ENCODE measurements around the gene SLC31A2. TPM values are rescaled to one million over a fixed set of nuclear protein-coding genes. Genes with fewer than 3 reads are reported as not detected.

Gene SLC31A2
- total RNA-seq, 5 donors from 2014 or later (not counting 1 experiment from before 2014, with no cell fraction given): 3.4 to 6.1 (median 4.0) TPM

DNA sequence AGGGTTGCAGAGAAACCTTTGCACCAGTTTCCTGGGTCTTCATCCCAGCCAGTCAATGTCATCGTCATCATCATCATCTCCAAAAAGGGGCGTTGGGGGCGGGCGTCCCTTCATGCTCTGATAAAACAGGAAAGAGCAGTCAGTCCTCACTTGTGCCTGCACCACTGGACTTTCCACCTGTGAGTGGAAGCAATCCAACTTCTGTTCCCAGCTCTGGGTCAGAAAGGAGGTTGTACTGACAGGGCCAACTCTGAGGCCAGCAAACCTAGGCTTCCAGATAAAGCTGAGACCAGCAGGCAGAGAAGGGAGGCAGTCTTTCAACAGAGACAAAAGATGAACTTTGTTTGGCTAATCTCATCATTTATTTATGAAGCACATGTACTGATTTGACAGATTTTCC, 15.2 kb downstream of the SLC31A2 start:
- POLR2A ChIA-PET: no interaction called here
- Histone ChIP-seq H3K27ac (ENCODE audit: low read length) (no peak overlapping the region), H3K9me3 (no peaks in the 10 kb centered on the region), H3K4me1 (ENCODE audit: control insufficient read depth in 1 of 2, extremely low read depth in 1 of 2, insufficient read depth in 2 of 2, low read length in 2 of 2) (no peaks in the 10 kb centered on the region), H3K4me3 (ENCODE audit: control insufficient read depth in 1 of 2, extremely low read depth in 1 of 2, low read length in 1 of 2) (no peak overlapping the region), H3K27me3 (replicated peaks in 1 of 2; ENCODE audit: control insufficient read depth in 2 of 2, extremely low read depth in 1 of 2, insufficient read depth in 2 of 2, low read length in 1 of 2) (no peaks in the 10 kb centered on the region), H3K36me3 (ENCODE audit: control insufficient read depth in 2 of 2, extremely low read depth in 1 of 2, insufficient read depth in 1 of 2, low read length in 1 of 2) (peaks cover 30 to 96% of the 10 kb centered on the region in 2 donors)
- no peak for DNase-seq
- ATAC-seq (replicated peaks in 1 of 4): no peak
- Mint-ChIP-seq H3K4me3 (no peak overlapping the region), H3K27ac (no peak overlapping the region), H3K9me3 (no peaks in the 10 kb centered on the region), H3K27me3 (no peaks in the 10 kb centered on the region), H3K36me3 (peaks cover 69% of the 10 kb centered on the region), H3K4me1 (no peaks in the 10 kb centered on the region)
- CTCF ChIA-PET: no interaction called here
- WGBS (ENCODE audit: insufficient coverage): 89% methylated on average over 4 of the region's 4 CpGs

DNA sequence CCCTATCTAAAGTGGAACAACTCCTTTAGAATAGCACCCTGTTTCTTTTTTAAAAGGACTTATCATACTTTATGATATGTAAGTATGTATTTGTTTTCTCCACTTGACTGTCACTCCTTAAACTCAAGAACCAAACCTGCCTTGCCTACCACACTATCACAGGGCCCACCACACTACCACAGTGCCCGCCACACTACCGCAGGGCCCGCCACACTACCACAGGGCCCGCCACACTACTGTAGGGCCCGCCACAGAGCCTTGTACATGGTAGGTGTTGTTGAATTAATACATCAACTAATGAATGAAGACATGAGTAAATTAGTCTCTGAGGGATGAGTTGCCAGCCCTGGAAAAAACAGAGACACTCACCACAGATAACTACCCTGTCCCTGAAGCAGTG, 18.0 kb downstream of the SLC31A2 start:
- peaks cover 0 to 9% (median 7%) of the 10 kb centered on the region in 3 donors for H3K9me3 Mint-ChIP-seq
- ChIA-PET CTCF (no interaction called here), POLR2A (no interaction called here)
- Histone ChIP-seq H3K27me3 (replicated peaks in 1 of 2; ENCODE audit: control insufficient read depth in 2 of 2, extremely low read depth in 1 of 2, insufficient read depth in 2 of 2, low read length in 1 of 2) (no peaks in the 10 kb centered on the region), H3K9me3 (no peaks in the 10 kb centered on the region), H3K27ac (ENCODE audit: low read length) (no peak overlapping the region), H3K4me1 (ENCODE audit: control insufficient read depth in 1 of 2, extremely low read depth in 1 of 2, insufficient read depth in 2 of 2, low read length in 2 of 2) (no peaks in the 10 kb centered on the region), H3K4me3 (ENCODE audit: control insufficient read depth in 1 of 2, extremely low read depth in 1 of 2, low read length in 1 of 2) (no peak overlapping the region), H3K36me3 (ENCODE audit: control insufficient read depth in 2 of 2, extremely low read depth in 1 of 2, insufficient read depth in 1 of 2, low read length in 1 of 2) (peaks cover 34 to 90% of the 10 kb centered on the region in 2 donors)
- no peak overlapping the region for H3K27ac Mint-ChIP-seq
- H3K27me3 Mint-ChIP-seq: no peaks in the 10 kb centered on the region
- H3K4me3 Mint-ChIP-seq: no peak overlapping the region
- no peaks in the 10 kb centered on the region for H3K4me1 Mint-ChIP-seq
- ATAC-seq (replicated peaks in 1 of 4) (no peak), DNase-seq (no peak)
- peaks cover 72% of the 10 kb centered on the region for H3K36me3 Mint-ChIP-seq
- WGBS (ENCODE audit: insufficient coverage): no CpG with 5 or more reads among the region's 5 CpGs

DNA sequence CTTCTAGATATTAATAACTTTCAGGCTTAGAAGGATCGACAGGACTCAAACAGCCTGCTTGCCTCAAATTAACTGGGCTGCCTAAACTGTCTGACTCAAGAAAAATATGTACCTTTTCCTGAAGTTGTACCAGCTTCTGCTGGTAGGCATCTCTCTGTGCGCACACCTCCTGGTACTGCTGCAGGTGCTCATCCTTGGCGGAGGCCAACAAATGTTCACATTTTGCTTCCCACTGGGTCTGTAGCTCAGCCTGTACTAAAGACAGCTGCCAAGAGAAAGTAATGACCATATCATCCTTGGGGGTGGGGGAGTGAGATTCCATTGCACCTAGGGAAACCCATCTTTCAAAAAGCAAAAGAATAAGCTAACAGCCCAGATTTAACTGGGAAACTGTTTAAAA, 22.5 kb downstream of the SLC31A2 start:
- no peaks in the 10 kb centered on the region for H3K27me3 Mint-ChIP-seq
- WGBS (ENCODE audit: insufficient coverage): 100% methylated on average over 2 of the region's 3 CpGs
- no peak overlapping the region for H3K27ac Mint-ChIP-seq
- H3K4me3 Mint-ChIP-seq: no peak overlapping the region
- peaks cover 0 to 9% (median 7%) of the 10 kb centered on the region in 3 donors for H3K9me3 Mint-ChIP-seq
- peaks cover 74% of the 10 kb centered on the region for H3K36me3 Mint-ChIP-seq
- H3K27ac ChIP-seq (ENCODE audit: low read length): no peak overlapping the region
- ATAC-seq (replicated peaks in 1 of 4) (no peak), DNase-seq (no peak)
- H3K9me3 ChIP-seq: no peaks in the 10 kb centered on the region
- H3K4me1 Mint-ChIP-seq: no peaks in the 10 kb centered on the region
- no peak overlapping the region for H3K4me3 ChIP-seq (ENCODE audit: control insufficient read depth in 1 of 2, extremely low read depth in 1 of 2, low read length in 1 of 2)
- ChIA-PET POLR2A (no interaction called here), CTCF (interaction anchor here in 1 of 2 donors (0.5 to 1.5 kb wide), 2 partner anchors 11 to 1347 kb away, joined by 3 to 4 read pairs; no protein-coding TSS in a partner anchor)
- peaks cover 19 to 87% of the 10 kb centered on the region in 2 donors for H3K36me3 ChIP-seq (ENCODE audit: control insufficient read depth in 2 of 2, extremely low read depth in 1 of 2, insufficient read depth in 1 of 2, low read length in 1 of 2)
- no peaks in the 10 kb centered on the region for H3K4me1 ChIP-seq (ENCODE audit: control insufficient read depth in 1 of 2, extremely low read depth in 1 of 2, insufficient read depth in 2 of 2, low read length in 2 of 2)
- H3K27me3 ChIP-seq (replicated peaks in 1 of 2; ENCODE audit: control insufficient read depth in 2 of 2, extremely low read depth in 1 of 2, insufficient read depth in 2 of 2, low read length in 1 of 2): no peaks in the 10 kb centered on the region

DNA sequence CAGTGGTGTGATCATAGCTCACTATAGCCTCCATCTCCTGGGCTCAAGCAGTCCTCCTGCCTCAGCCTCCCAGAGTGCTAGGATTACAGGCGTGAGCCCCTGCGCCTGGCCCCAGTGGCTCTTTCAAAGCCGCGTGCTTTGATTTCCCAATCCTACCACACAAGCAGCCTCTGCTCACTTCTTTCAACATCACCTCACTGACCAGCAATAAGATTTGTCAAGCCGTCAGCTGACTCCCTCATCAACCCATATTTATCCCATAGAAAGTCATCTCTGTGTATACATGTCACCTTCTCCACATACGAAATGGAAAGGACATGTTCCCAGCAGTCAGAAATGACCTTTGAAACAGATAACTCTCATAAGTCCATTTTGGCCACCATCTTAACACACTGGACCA, 26.0 kb downstream of the SLC31A2 start:
- POLR2A ChIA-PET: no interaction called here
- DNase-seq: no peak
- Mint-ChIP-seq H3K4me1 (no peaks in the 10 kb centered on the region), H3K27ac (no peak overlapping the region), H3K36me3 (peaks cover 76% of the 10 kb centered on the region), H3K9me3 (peaks cover 0 to 9% (median 7%) of the 10 kb centered on the region in 3 donors), H3K27me3 (no peaks in the 10 kb centered on the region), H3K4me3 (no peak overlapping the region)
- no peaks in the 10 kb centered on the region for H3K27me3 ChIP-seq (replicated peaks in 1 of 2; ENCODE audit: control insufficient read depth in 2 of 2, extremely low read depth in 1 of 2, insufficient read depth in 2 of 2, low read length in 1 of 2)
- peaks cover 8 to 86% of the 10 kb centered on the region in 2 donors for H3K36me3 ChIP-seq (ENCODE audit: control insufficient read depth in 2 of 2, extremely low read depth in 1 of 2, insufficient read depth in 1 of 2, low read length in 1 of 2)
- CTCF ChIA-PET: interaction anchor here in 1 of 2 donors (0.8 kb wide), 1 partner anchor 30 kb away, joined by 3 read pairs; no protein-coding TSS in a partner anchor
- H3K9me3 ChIP-seq: no peaks in the 10 kb centered on the region
- H3K27ac ChIP-seq (ENCODE audit: low read length): no peak overlapping the region
- WGBS (ENCODE audit: insufficient coverage): 100% methylated on average over 6 of the region's 6 CpGs
- no peaks in the 10 kb centered on the region for H3K4me1 ChIP-seq (ENCODE audit: control insufficient read depth in 1 of 2, extremely low read depth in 1 of 2, insufficient read depth in 2 of 2, low read length in 2 of 2)
- no peak overlapping the region for H3K4me3 ChIP-seq (ENCODE audit: control insufficient read depth in 1 of 2, extremely low read depth in 1 of 2, low read length in 1 of 2)
- no peak for ATAC-seq (replicated peaks in 1 of 4)

DNA sequence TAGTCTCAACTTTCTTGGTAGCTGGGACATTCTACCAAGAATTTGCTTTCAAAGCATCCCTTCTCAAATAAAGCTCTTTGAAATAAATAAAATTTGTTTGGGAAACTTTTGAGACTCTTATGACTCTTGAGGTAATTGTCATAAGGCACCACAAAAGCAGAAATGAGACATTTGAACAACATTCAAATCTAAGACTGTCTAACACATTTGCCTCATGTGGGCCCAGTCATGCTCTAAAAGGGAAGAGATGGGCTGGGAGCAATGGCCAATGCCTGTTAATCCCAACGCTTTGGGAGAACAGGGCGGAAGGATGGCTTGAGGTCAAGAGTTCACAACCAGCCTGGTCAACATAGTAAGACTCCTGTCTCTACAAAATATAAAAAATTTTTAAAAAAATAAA, 26.4 kb downstream of the SLC31A2 start:
- ChIA-PET CTCF (no interaction called here), POLR2A (no interaction called here)
- no peak overlapping the region for H3K27ac ChIP-seq (ENCODE audit: low read length)
- no peaks in the 10 kb centered on the region for H3K4me1 ChIP-seq (ENCODE audit: control insufficient read depth in 1 of 2, extremely low read depth in 1 of 2, insufficient read depth in 2 of 2, low read length in 2 of 2)
- no peak for ATAC-seq (replicated peaks in 1 of 4)
- H3K4me3 ChIP-seq (ENCODE audit: control insufficient read depth in 1 of 2, extremely low read depth in 1 of 2, low read length in 1 of 2): no peak overlapping the region
- DNase-seq: no peak
- peaks cover 76% of the 10 kb centered on the region for H3K36me3 Mint-ChIP-seq
- H3K36me3 ChIP-seq (ENCODE audit: control insufficient read depth in 2 of 2, extremely low read depth in 1 of 2, insufficient read depth in 1 of 2, low read length in 1 of 2): peaks cover 8 to 89% of the 10 kb centered on the region in 2 donors
- H3K4me3 Mint-ChIP-seq: no peak overlapping the region
- no CpG with 5 or more reads among the region's 2 CpGs for WGBS (ENCODE audit: insufficient coverage)
- no peaks in the 10 kb centered on the region for H3K27me3 ChIP-seq (replicated peaks in 1 of 2; ENCODE audit: control insufficient read depth in 2 of 2, extremely low read depth in 1 of 2, insufficient read depth in 2 of 2, low read length in 1 of 2)
- no peaks in the 10 kb centered on the region for H3K27me3 Mint-ChIP-seq
- no peaks in the 10 kb centered on the region for H3K4me1 Mint-ChIP-seq
- peaks cover 0 to 8% (median 7%) of the 10 kb centered on the region in 3 donors for H3K9me3 Mint-ChIP-seq
- H3K9me3 ChIP-seq: no peaks in the 10 kb centered on the region
- H3K27ac Mint-ChIP-seq: no peak overlapping the region

DNA sequence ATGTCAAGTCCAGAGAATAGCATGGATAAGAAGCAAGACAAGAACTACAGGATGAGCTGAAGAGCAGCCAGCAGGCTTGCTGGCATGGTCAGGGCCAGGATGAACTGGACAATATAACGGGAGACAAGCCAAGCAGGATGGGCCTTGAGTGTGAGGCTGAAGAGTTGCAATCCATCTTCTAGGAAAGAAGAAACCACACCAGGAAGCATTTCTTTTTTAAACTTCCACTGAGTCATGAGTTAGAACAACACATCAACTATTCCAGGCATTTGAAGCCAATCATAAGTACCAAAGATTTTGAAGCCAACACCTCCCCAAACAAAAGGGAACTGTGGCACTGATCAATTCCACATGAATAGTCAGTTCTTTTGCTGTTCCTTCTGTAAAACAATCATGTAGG, 27.3 kb downstream of the SLC31A2 start:
- ATAC-seq (replicated peaks in 1 of 4) (no peak), DNase-seq (no peak)
- H3K9me3 ChIP-seq: no peaks in the 10 kb centered on the region
- WGBS (ENCODE audit: insufficient coverage): 100% methylated on average over 1 of the region's 1 CpG
- no peaks in the 10 kb centered on the region for H3K4me1 ChIP-seq (ENCODE audit: control insufficient read depth in 1 of 2, extremely low read depth in 1 of 2, insufficient read depth in 2 of 2, low read length in 2 of 2)
- Mint-ChIP-seq H3K27me3 (no peaks in the 10 kb centered on the region), H3K9me3 (no peaks in the 10 kb centered on the region), H3K36me3 (peaks cover 76% of the 10 kb centered on the region), H3K4me1 (no peaks in the 10 kb centered on the region), H3K27ac (no peak overlapping the region), H3K4me3 (no peak overlapping the region)
- no peaks in the 10 kb centered on the region for H3K27me3 ChIP-seq (replicated peaks in 1 of 2; ENCODE audit: control insufficient read depth in 2 of 2, extremely low read depth in 1 of 2, insufficient read depth in 2 of 2, low read length in 1 of 2)
- ChIA-PET POLR2A (no interaction called here), CTCF (no interaction called here)
- H3K4me3 ChIP-seq (ENCODE audit: control insufficient read depth in 1 of 2, extremely low read depth in 1 of 2, low read length in 1 of 2): no peak overlapping the region
- H3K36me3 ChIP-seq (ENCODE audit: control insufficient read depth in 2 of 2, extremely low read depth in 1 of 2, insufficient read depth in 1 of 2, low read length in 1 of 2): peaks cover 3 to 89% of the 10 kb centered on the region in 2 donors
- no peak overlapping the region for H3K27ac ChIP-seq (ENCODE audit: low read length)

DNA sequence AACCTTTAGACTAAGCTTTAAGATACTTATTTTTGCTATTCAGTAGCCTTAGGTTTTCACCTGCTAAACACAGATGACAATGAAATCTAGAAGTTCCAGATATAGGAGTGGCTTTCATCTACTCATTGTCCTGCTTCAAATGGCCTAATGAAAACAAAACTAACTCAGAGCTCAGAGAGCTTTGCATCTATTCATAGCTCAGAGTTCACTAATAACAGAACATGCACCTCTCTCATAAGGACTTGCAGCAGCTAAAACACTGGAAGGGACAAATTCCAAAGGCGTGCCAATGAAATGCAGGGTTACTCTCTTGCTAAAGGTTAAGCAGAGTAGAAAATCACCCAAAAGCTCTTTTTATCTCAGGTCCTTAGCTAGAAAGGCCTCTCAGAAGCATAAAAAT, 29.0 kb downstream of the SLC31A2 start:
- H3K36me3 Mint-ChIP-seq: peaks cover 80% of the 10 kb centered on the region
- Histone ChIP-seq H3K27me3 (replicated peaks in 1 of 2; ENCODE audit: control insufficient read depth in 2 of 2, extremely low read depth in 1 of 2, insufficient read depth in 2 of 2, low read length in 1 of 2) (no peaks in the 10 kb centered on the region), H3K4me1 (ENCODE audit: control insufficient read depth in 1 of 2, extremely low read depth in 1 of 2, insufficient read depth in 2 of 2, low read length in 2 of 2) (no peaks in the 10 kb centered on the region), H3K9me3 (no peaks in the 10 kb centered on the region), H3K27ac (ENCODE audit: low read length) (no peak overlapping the region), H3K36me3 (ENCODE audit: control insufficient read depth in 2 of 2, extremely low read depth in 1 of 2, insufficient read depth in 1 of 2, low read length in 1 of 2) (peaks cover 8 to 90% of the 10 kb centered on the region in 2 donors), H3K4me3 (ENCODE audit: control insufficient read depth in 1 of 2, extremely low read depth in 1 of 2, low read length in 1 of 2) (no peak overlapping the region)
- CTCF ChIA-PET: interaction anchor here in 1 of 2 donors (0.7 kb wide), 1 partner anchor 471 kb away, joined by 3 read pairs; no protein-coding TSS in a partner anchor
- DNase-seq (no peak), ATAC-seq (replicated peaks in 1 of 4) (no peak)
- no peaks in the 10 kb centered on the region for H3K9me3 Mint-ChIP-seq
- H3K4me1 Mint-ChIP-seq: no peaks in the 10 kb centered on the region
- no peak overlapping the region for H3K27ac Mint-ChIP-seq
- POLR2A ChIA-PET: no interaction called here
- H3K27me3 Mint-ChIP-seq: no peaks in the 10 kb centered on the region
- WGBS (ENCODE audit: insufficient coverage): no CpG with 5 or more reads among the region's 1 CpG
- no peak overlapping the region for H3K4me3 Mint-ChIP-seq

Measured in T-cell (primary cell).